Ovary (tissue), 3 donors: ENCODE measurements around the gene FOXG1.

ENCODE experiments used
- CTCF ChIP-seq, 3 donors: fragments of 450-650 bp in 2 of 3; fragments of 200-600 bp in 1 of 3; IDR thresholded peaks; one replicate each; pipeline versions ENCODE4 v1.5.1 to v1.8.0; 2016 to 2022; ENCODE audit warnings: antibody characterized with exemption in 3 of 3, mild to moderate bottlenecking in 1 of 3
- EP300 ChIP-seq: sonication (generic); formaldehyde crosslinking; IDR thresholded peaks from one replicate; pipeline ENCODE4 v1.6.1; 2017; ENCODE audit warnings: antibody characterized with exemption
- donor health status: DM: no; HTN: no; CAD: no.

- TF ChIP-seq CTCF (IDR thresholded peaks at IDR 0.05) (no peak), EP300 (no peak)
These were observed 47.5 kb upstream of the FOXG1 start for GRCh38 chr14:28719130-28719529.
